ENCODE data around the gene LIMCH1.

LIMCH1 gene

GRCh38 chr4:41714364-41715000, 176.5 kb downstream of the LIMCH1 start:
- Histone ChIP-seq H3K36me3 (ENCODE audit: insufficient read depth, low read length) (no peaks in the 10 kb centered on the region), H3K79me2 (ENCODE audit: insufficient read depth, low read length) (no peaks in the 10 kb centered on the region), H3K27ac (ENCODE audit: low read length) (no peak overlapping the region), H3K9me3 (ENCODE audit: insufficient read depth, low read length, severe bottlenecking) (no peaks in the 10 kb centered on the region), H3K4me3 (ENCODE audit: low read depth in 1 of 2, low read length in 2 of 2) (no peak overlapping the region), H3K4me2 (ENCODE audit: insufficient read depth, low read length) (no peak overlapping the region), H3K9ac (ENCODE audit: low read depth, low read length) (no peak overlapping the region), H4K20me1 (ENCODE audit: insufficient read depth, low read length) (no peaks in the 10 kb centered on the region), H3K4me1 (ENCODE audit: insufficient read depth, low read length) (no peaks in the 10 kb centered on the region), H2AFZ (ENCODE audit: low read depth, low read length) (no peak overlapping the region), H3K27me3 (ENCODE audit: insufficient read depth, low read length, poor library complexity) (no peaks in the 10 kb centered on the region)
- ATAC-seq (ENCODE audit: insufficient read depth, low read depth) (no peak), DNase-seq (no peak)
- TF ChIP-seq CTCF (IDR thresholded peaks at IDR 0.05; ENCODE audit: borderline replicate concordance, extremely low read depth, low read length, poor library complexity, severe bottlenecking) (no peak), EZH2 (IDR thresholded peaks at IDR 0.05; ENCODE audit: borderline replicate concordance, low read depth, low read length, severe bottlenecking) (no peak)

DNA sequence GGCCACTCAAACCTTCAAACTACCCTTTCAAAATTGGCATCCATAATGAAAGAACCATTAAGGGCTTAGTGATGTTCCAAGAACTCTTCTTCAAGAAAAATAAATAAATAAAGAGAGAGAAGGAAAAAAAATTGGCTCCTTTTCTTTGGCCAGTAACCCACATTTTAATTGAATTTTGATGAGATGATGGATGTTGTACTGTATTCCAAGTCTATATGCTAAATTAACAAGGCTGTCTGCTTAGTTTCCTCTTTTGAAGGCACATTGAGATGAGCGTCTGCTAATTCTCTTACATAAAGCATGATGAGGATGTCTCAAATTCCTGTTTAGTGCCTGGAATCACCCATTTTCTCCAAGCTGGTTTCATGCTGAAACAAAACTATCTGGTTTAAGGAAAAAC, 177.2 kb downstream of the LIMCH1 start:
- TF ChIP-seq CTCF (IDR thresholded peaks at IDR 0.05; ENCODE audit: borderline replicate concordance, extremely low read depth, low read length, poor library complexity, severe bottlenecking), result no peak
- no peak for TF ChIP-seq EZH2 (IDR thresholded peaks at IDR 0.05; ENCODE audit: borderline replicate concordance, low read depth, low read length, severe bottlenecking)
- H3K4me1 ChIP-seq (ENCODE audit: insufficient read depth, low read length), result no peaks in the 10 kb centered on the region

GRCh38 chr4:41718907-41719306, 180.9 kb downstream of the LIMCH1 start:
- no peaks in the 10 kb centered on the region for H3K9me3 ChIP-seq (ENCODE audit: insufficient read depth, low read length, severe bottlenecking)
- no peak for TF ChIP-seq EZH2 (IDR thresholded peaks at IDR 0.05; ENCODE audit: borderline replicate concordance, low read depth, low read length, severe bottlenecking)
- no peak for DNase-seq

More for the DNA sequence above, 177.2 kb downstream of the LIMCH1 start:
- no peaks in the 10 kb centered on the region for H4K20me1 ChIP-seq (ENCODE audit: insufficient read depth, low read length)
- no peaks in the 10 kb centered on the region for H3K27me3 ChIP-seq (ENCODE audit: insufficient read depth, low read length, poor library complexity)
- H3K9ac ChIP-seq (ENCODE audit: low read depth, low read length), result no peak overlapping the region
- H3K4me3 ChIP-seq (ENCODE audit: low read depth in 1 of 2, low read length in 2 of 2), result no peak overlapping the region
- H3K79me2 ChIP-seq (ENCODE audit: insufficient read depth, low read length), result no peaks in the 10 kb centered on the region
- no peaks in the 10 kb centered on the region for H3K9me3 ChIP-seq (ENCODE audit: insufficient read depth, low read length, severe bottlenecking)
- no peak overlapping the region for H3K4me2 ChIP-seq (ENCODE audit: insufficient read depth, low read length)
- ATAC-seq (ENCODE audit: insufficient read depth, low read depth) (no peak), DNase-seq (no peak)
- H3K36me3 ChIP-seq (ENCODE audit: insufficient read depth, low read length), result no peaks in the 10 kb centered on the region
- H3K27ac ChIP-seq (ENCODE audit: low read length), result no peak overlapping the region
- no peak overlapping the region; the same call in 1 of the 2 replicates for H2AFZ ChIP-seq (ENCODE audit: low read depth, low read length)

GRCh38 chr4:41719417-41719816, 181.5 kb downstream of the LIMCH1 start:
- no peaks in the 10 kb centered on the region for H3K36me3 ChIP-seq (ENCODE audit: insufficient read depth, low read length)
- no peaks in the 10 kb centered on the region for H3K27me3 ChIP-seq (ENCODE audit: insufficient read depth, low read length, poor library complexity)
- H3K9me3 ChIP-seq (ENCODE audit: insufficient read depth, low read length, severe bottlenecking), result no peaks in the 10 kb centered on the region
- DNase-seq, result no peak
- H3K79me2 ChIP-seq (ENCODE audit: insufficient read depth, low read length), result no peaks in the 10 kb centered on the region
- H3K9ac ChIP-seq (ENCODE audit: low read depth, low read length), result no peak overlapping the region
- H3K4me1 ChIP-seq (ENCODE audit: insufficient read depth, low read length), result no peaks in the 10 kb centered on the region
- ATAC-seq (ENCODE audit: insufficient read depth, low read depth), result no peak
- no peak overlapping the region for H3K4me2 ChIP-seq (ENCODE audit: insufficient read depth, low read length)
- TF ChIP-seq CTCF (IDR thresholded peaks at IDR 0.05; ENCODE audit: borderline replicate concordance, extremely low read depth, low read length, poor library complexity, severe bottlenecking) (no peak), EZH2 (IDR thresholded peaks at IDR 0.05; ENCODE audit: borderline replicate concordance, low read depth, low read length, severe bottlenecking) (no peak)
- H4K20me1 ChIP-seq (ENCODE audit: insufficient read depth, low read length), result no peaks in the 10 kb centered on the region
- no peak overlapping the region for H3K27ac ChIP-seq (ENCODE audit: low read length)
- no peak overlapping the region for H2AFZ ChIP-seq (ENCODE audit: low read depth, low read length)
- H3K4me3 ChIP-seq (ENCODE audit: low read depth in 1 of 2, low read length in 2 of 2), result no peak overlapping the region

More at GRCh38 chr4:41718907-41719306, 180.9 kb downstream of the LIMCH1 start:
- H2AFZ ChIP-seq (ENCODE audit: low read depth, low read length), result no peak overlapping the region
- H3K79me2 ChIP-seq (ENCODE audit: insufficient read depth, low read length), result no peaks in the 10 kb centered on the region
- no peaks in the 10 kb centered on the region for H3K36me3 ChIP-seq (ENCODE audit: insufficient read depth, low read length)
- ATAC-seq (ENCODE audit: insufficient read depth, low read depth), result no peak
- no peak overlapping the region for H3K4me2 ChIP-seq (ENCODE audit: insufficient read depth, low read length)
- no peaks in the 10 kb centered on the region for H3K4me1 ChIP-seq (ENCODE audit: insufficient read depth, low read length)
- H4K20me1 ChIP-seq (ENCODE audit: insufficient read depth, low read length), result no peaks in the 10 kb centered on the region
- no peak overlapping the region for H3K4me3 ChIP-seq (ENCODE audit: low read depth in 1 of 2, low read length in 2 of 2)
- H3K9ac ChIP-seq (ENCODE audit: low read depth, low read length), result no peak overlapping the region
- H3K27ac ChIP-seq (ENCODE audit: low read length), result no peak overlapping the region
- no peaks in the 10 kb centered on the region for H3K27me3 ChIP-seq (ENCODE audit: insufficient read depth, low read length, poor library complexity)

Measured in DND-41 (cell line).